ENCODE results near the gene NFATC1.

GRCh38 chr18:79523206-79523735 lies 127.5 kb downstream of the NFATC1 start:
- TF ChIP-seq EZH2 (IDR thresholded peaks at IDR 0.05; ENCODE audit: insufficient read depth, poor library complexity, severe bottlenecking): no peak
- no peak for TF ChIP-seq EZH2phosphoT487 (IDR thresholded peaks at IDR 0.05; ENCODE audit: insufficient read depth, low read depth)
